GM23248 (cell line): Measurements from ENCODE around the gene LGI4. TPM values are rescaled to one million over a fixed set of nuclear protein-coding genes. Genes with fewer than 3 reads are reported as not detected.

Source experiments
- DNase-seq: peaks from one replicate; pipeline ENCODE4 v3.0.0-alpha.2; 2015
- H2AFZ ChIP-seq: fragments of 200-600 bp; sonication (generic); 2 replicates; pipeline ENCODE4 v1.6.1; 2016; ENCODE audit warnings: antibody characterized with exemption
- H3F3A ChIP-seq: fragments of 200-600 bp; sonication (generic); 2 replicates; pipeline ENCODE4 v1.6.1; 2016; ENCODE audit warnings: mild to moderate bottlenecking, antibody characterized with exemption, mixed run types; ENCODE audit not compliant: insufficient read depth
- H3K27ac ChIP-seq: fragments of 200-600 bp; sonication (generic); 2 replicates; pipeline ENCODE4 v1.5.1; 2016; ENCODE audit warnings: mild to moderate bottlenecking
- H3K27me3 ChIP-seq: fragments of 200-600 bp; sonication (generic); replicated peaks from 2 replicates; pipeline ENCODE4 v1.6.1; 2016; ENCODE audit warnings: mild to moderate bottlenecking; ENCODE audit not compliant: insufficient read depth
- H3K36me3 ChIP-seq: fragments of 200-600 bp; sonication (generic); 2 replicates; pipeline ENCODE4 v1.6.1; 2016; ENCODE audit warnings: low read depth, mild to moderate bottlenecking
- H3K4me1 ChIP-seq: fragments of 200-600 bp; sonication (generic); 2 replicates; pipeline ENCODE4 v1.6.1; 2016; ENCODE audit warnings: mild to moderate bottlenecking; ENCODE audit not compliant: insufficient read depth
- H3K4me2 ChIP-seq: fragments of 200-600 bp; sonication (generic); one replicate; pipeline ENCODE4 v1.6.1; 2016; ENCODE audit warnings: mild to moderate bottlenecking; ENCODE audit not compliant: unreplicated experiment
- H3K4me3 ChIP-seq: fragments of 200-600 bp; sonication (generic); 2 replicates; pipeline ENCODE4 v1.5.1; 2016; ENCODE audit warnings: mild to moderate bottlenecking
- H3K79me2 ChIP-seq: fragments of 200-600 bp; sonication (generic); 2 replicates; pipeline ENCODE4 v1.6.1; 2016; ENCODE audit warnings: mild to moderate bottlenecking; ENCODE audit not compliant: insufficient read depth
- H3K9ac ChIP-seq: fragments of 200-600 bp; sonication (generic); 2 replicates; pipeline ENCODE4 v1.6.1; 2016; ENCODE audit warnings: mild to moderate bottlenecking
- H3K9me2 ChIP-seq: fragments of 200-600 bp; sonication (generic); 2 replicates; pipeline ENCODE4 v1.6.1; 2016; ENCODE audit warnings: mixed run types, mild to moderate bottlenecking, moderate library complexity; ENCODE audit not compliant: insufficient read depth
- H3K9me3 ChIP-seq: fragments of 200-600 bp; sonication (generic); one replicate; pipeline ENCODE4 v1.6.1; 2017; ENCODE audit warnings: low read depth
- H4K20me1 ChIP-seq: fragments of 200-600 bp; sonication (generic); 2 replicates; pipeline ENCODE4 v1.6.0; 2016; ENCODE audit not compliant: insufficient read depth
- EZH2 ChIP-seq: fragments of 200-600 bp; sonication (generic); IDR thresholded peaks from 2 replicates; pipeline ENCODE4 v1.6.1; 2018; ENCODE audit warnings: antibody characterized with exemption, mild to moderate bottlenecking; ENCODE audit not compliant: insufficient read depth, poor library complexity, severe bottlenecking
- EZH2phosphoT487 ChIP-seq: fragments of 200-600 bp; sonication (generic); IDR thresholded peaks from 2 replicates; pipeline ENCODE4 v1.6.1; 2018; ENCODE audit warnings: antibody characterized with exemption, moderate library complexity, mild to moderate bottlenecking, low read depth; ENCODE audit not compliant: insufficient read depth
- WGBS, 2 experiments: methylation state at CpG; one replicate each; pipeline ENCODE4 v1.1.6; 2015 to 2017; ENCODE audit warnings: low lambda C conversion rate in 2 of 2, low coverage in 1 of 2; ENCODE audit errors: missing lambda C conversion rate in 2 of 2; 5-methylcytosine and 5-hydroxymethylcytosine counted together
- in situ Hi-C: fragments of 300-500 bp; cut with MboI; formaldehyde crosslinking; loops from 2 replicates; pipeline ENCODE4 v1.15.0; 2020
- polyA plus RNA-seq: library from polyadenylated mRNA; unstranded; fragments of >200 nt; fragmentation: Nextera tagmentation; extraction: Ambion mirVana; gene quantifications from 2 replicates; pipeline ENCODE4 v1.2.1, GENCODE V29; 2016
- total RNA-seq: library from RNA; depleted of rRNA; stranded (reverse); fragments of >200 nt; shearing (Covaris generic); gene quantifications from 2 replicates; pipeline ENCODE4 v1.2.3, GENCODE V29; 2014

LGI4 gene
- total and polyA plus RNA-seq, 2 experiments from 2014 or later, result 0.06 to 0.86 TPM

- no peaks in the 10 kb centered on the region for H3K9me3 ChIP-seq
- in situ Hi-C loops, result no loop called here
- H3K36me3 ChIP-seq, result no peaks in the 10 kb centered on the region
- H3K4me3 ChIP-seq, result no peak overlapping the region
- TF ChIP-seq EZH2phosphoT487 (no peak), EZH2 (no peak)
- WGBS, 2 experiments, result 33 to 39% methylated on average over 7 of the region's 7 CpGs
- no peaks in the 10 kb centered on the region for H3F3A ChIP-seq
- H3K79me2 ChIP-seq, result no peaks in the 10 kb centered on the region
- H3K4me2 ChIP-seq, result peak overlapping the region; percentile 18
- peak; percentile 80 for DNase-seq
- no peaks in the 10 kb centered on the region for H3K9me2 ChIP-seq
- H3K4me1 ChIP-seq, result peaks cover 20% of the 10 kb centered on the region
- peak overlapping the region; percentile 13; the same call in 1 of the 2 replicates for H3K27ac ChIP-seq
- H3K27me3 ChIP-seq, result no peaks in the 10 kb centered on the region
- no peaks in the 10 kb centered on the region for H4K20me1 ChIP-seq
- peak overlapping the region; percentile 7; the same call in 1 of the 2 replicates for H2AFZ ChIP-seq
- H3K9ac ChIP-seq, result no peak overlapping the region
Measured at GRCh38 chr19:35120492-35120891, 14.4 kb downstream of the LGI4 start.

- Histone ChIP-seq H3K4me1 (peaks cover 20% of the 10 kb centered on the region), H3K79me2 (no peaks in the 10 kb centered on the region), H2AFZ (no peak overlapping the region), H4K20me1 (no peaks in the 10 kb centered on the region), H3K9ac (no peak overlapping the region), H3K4me3 (no peak overlapping the region), H3K9me2 (no peaks in the 10 kb centered on the region), H3K27me3 (no peaks in the 10 kb centered on the region), H3K4me2 (no peak overlapping the region), H3K36me3 (no peaks in the 10 kb centered on the region), H3K27ac (no peak overlapping the region), H3K9me3 (no peaks in the 10 kb centered on the region), H3F3A (no peaks in the 10 kb centered on the region)
- 81 to 87% methylated on average over 9 of the region's 9 CpGs for WGBS, 2 experiments
- DNase-seq, result no peak
- in situ Hi-C loops, result no loop called here
- TF ChIP-seq EZH2 (no peak), EZH2phosphoT487 (no peak)
Measured at GRCh38 chr19:35119578-35120155, 15.2 kb downstream of the LGI4 start.

- 70 to 81% methylated on average over 10 to 14 of the region's 14 CpGs for WGBS, 2 experiments
- Histone ChIP-seq H3K4me1 (peaks cover 20% of the 10 kb centered on the region), H3F3A (no peaks in the 10 kb centered on the region), H3K36me3 (no peaks in the 10 kb centered on the region), H3K27ac (no peak overlapping the region), H2AFZ (no peak overlapping the region), H3K27me3 (no peaks in the 10 kb centered on the region), H3K9ac (no peak overlapping the region), H3K4me3 (no peak overlapping the region), H3K9me2 (no peaks in the 10 kb centered on the region), H3K9me3 (no peaks in the 10 kb centered on the region), H3K4me2 (no peak overlapping the region), H4K20me1 (no peaks in the 10 kb centered on the region), H3K79me2 (no peaks in the 10 kb centered on the region)
- no peak for DNase-seq
- in situ Hi-C loops, result no loop called here
- TF ChIP-seq EZH2, result no peak
- no peak for TF ChIP-seq EZH2phosphoT487
Measured at GRCh38 chr19:35119091-35119490, 15.8 kb downstream of the LGI4 start.

GRCh38 chr19:35118268-35119020, 16.4 kb downstream of the LGI4 start:
- H3K36me3 ChIP-seq, result no peaks in the 10 kb centered on the region
- in situ Hi-C loops, result no loop called here
- no peaks in the 10 kb centered on the region for H3K27me3 ChIP-seq
- H2AFZ ChIP-seq, result no peak overlapping the region
- H3K9me3 ChIP-seq, result no peaks in the 10 kb centered on the region
- no peak overlapping the region for H3K27ac ChIP-seq
- no peaks in the 10 kb centered on the region for H3K9me2 ChIP-seq
- TF ChIP-seq EZH2 (no peak), EZH2phosphoT487 (no peak)
- no peaks in the 10 kb centered on the region for H4K20me1 ChIP-seq
- 78 to 86% methylated on average over 9 to 13 of the region's 13 CpGs for WGBS, 2 experiments
- H3F3A ChIP-seq, result no peaks in the 10 kb centered on the region
- H3K79me2 ChIP-seq, result no peaks in the 10 kb centered on the region
- no peak overlapping the region for H3K9ac ChIP-seq
- no peak overlapping the region for H3K4me2 ChIP-seq
- H3K4me3 ChIP-seq, result no peak overlapping the region
- no peak for DNase-seq
- H3K4me1 ChIP-seq, result peaks cover 14% of the 10 kb centered on the region
